ENCODE data around the gene MAPRE3. TPM values are rescaled to one million over a fixed set of nuclear protein-coding genes. Genes with fewer than 3 reads are reported as not detected.

MAPRE3 gene
- total RNA-seq, 4 donors from 2014 or later: 4.2 to 14.9 (median 5.9) TPM

DNA sequence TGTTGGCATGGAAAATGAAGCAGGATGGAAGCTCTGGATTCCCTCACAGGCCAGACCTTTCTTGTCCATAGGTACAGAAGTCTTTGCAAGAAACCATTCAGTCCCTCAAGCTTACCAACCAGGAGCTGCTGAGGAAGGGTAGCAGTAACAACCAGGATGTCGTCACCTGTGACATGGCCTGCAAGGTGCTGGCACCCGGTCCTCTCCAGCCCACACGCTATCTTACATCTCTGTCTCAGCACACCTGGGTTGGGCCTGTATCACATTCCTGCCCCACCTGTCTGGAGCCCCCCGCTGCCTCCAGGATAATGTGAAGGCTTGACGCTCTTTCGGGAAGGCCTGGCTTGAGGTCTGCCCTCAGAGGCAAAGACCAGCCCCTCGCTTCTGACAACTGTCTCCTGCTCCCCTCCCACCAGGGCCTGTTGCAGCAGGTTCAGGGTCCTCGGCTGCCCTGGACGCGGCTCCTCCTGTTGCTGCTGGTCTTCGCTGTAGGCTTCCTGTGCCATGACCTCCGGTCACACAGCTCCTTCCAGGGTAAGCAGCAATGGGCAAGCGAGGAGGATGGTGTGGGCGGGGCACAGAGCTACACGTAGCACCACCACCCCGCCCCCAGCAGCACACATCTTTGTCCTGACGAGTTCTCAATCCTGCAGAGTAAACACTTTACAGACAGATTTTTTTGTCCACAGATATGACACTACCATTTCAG is 68.3 kb downstream of the MAPRE3 start:
- Histone ChIP-seq H3K4me3 (no peak overlapping the region), H3K9me3 (no peaks in the 10 kb centered on the region), H3K27ac (no peak overlapping the region), H3K27me3 (no peaks in the 10 kb centered on the region), H3K4me1 (peaks cover 0 to 24% (median 2%) of the 10 kb centered on the region in 4 donors), H3K36me3 (peaks cover 0 to 70% (median 0%) of the 10 kb centered on the region in 3 donors)
- no peak for DNase-seq
- no peak for TF ChIP-seq POLR2A (IDR thresholded peaks at IDR 0.05)
- TF ChIP-seq, protein P1, sequence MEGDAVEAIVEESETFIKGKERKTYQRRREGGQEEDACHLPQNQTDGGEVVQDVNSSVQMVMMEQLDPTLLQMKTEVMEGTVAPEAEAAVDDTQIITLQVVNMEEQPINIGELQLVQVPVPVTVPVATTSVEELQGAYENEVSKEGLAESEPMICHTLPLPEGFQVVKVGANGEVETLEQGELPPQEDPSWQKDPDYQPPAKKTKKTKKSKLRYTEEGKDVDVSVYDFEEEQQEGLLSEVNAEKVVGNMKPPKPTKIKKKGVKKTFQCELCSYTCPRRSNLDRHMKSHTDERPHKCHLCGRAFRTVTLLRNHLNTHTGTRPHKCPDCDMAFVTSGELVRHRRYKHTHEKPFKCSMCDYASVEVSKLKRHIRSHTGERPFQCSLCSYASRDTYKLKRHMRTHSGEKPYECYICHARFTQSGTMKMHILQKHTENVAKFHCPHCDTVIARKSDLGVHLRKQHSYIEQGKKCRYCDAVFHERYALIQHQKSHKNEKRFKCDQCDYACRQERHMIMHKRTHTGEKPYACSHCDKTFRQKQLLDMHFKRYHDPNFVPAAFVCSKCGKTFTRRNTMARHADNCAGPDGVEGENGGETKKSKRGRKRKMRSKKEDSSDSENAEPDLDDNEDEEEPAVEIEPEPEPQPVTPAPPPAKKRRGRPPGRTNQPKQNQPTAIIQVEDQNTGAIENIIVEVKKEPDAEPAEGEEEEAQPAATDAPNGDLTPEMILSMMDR (IDR thresholded peaks at IDR 0.05): no peak

DNA sequence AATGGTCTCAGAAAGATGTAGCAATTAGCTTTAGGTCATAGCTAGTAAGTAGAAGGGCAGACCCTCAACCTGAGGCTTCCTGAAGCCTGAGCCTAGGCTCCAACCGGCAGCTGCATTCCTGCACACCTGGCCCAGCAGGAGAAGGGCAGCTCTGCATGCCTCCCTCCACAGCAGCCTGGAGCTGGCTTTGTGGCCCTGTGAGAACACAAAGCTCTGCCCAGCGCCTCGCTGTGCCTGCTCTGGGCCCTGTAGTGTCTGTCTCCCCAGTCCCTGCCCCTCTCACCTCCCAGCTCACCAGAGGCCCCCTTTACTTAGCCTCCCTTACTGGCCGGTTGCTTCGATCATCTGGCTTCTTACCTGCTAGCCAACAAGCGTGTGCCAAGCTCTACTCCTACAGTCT is 69.0 kb downstream of the MAPRE3 start:
- Histone ChIP-seq H3K4me3 (no peak overlapping the region), H3K27me3 (no peaks in the 10 kb centered on the region), H3K27ac (no peak overlapping the region), H3K4me1 (peaks cover 0 to 18% (median 0%) of the 10 kb centered on the region in 4 donors), H3K9me3 (no peaks in the 10 kb centered on the region), H3K36me3 (peaks cover 0 to 70% (median 0%) of the 10 kb centered on the region in 3 donors)
- DNase-seq: no peak
- TF ChIP-seq POLR2A (IDR thresholded peaks at IDR 0.05): no peak
- TF ChIP-seq, protein P1 (IDR thresholded peaks at IDR 0.05): no peak

DNA sequence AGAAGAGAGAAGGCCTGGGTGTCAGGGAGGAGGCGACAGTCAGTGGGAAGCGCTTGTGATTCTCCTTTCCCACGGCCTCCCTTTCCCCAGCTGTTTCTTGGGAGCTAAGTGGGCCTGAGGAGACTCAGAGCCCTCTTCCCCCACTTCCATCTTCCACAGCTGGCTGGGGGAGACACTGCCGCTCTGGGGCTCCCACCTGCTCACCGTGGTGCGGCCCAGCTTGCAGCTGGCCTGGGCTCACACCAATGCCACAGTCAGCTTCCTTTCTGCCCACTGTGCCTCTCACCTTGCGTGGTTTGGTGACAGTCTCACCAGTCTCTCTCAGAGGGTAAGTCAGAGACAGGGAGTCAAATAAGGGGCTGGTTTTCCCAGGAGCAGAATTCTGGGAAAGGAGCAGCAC is 69.4 kb downstream of the MAPRE3 start:
- peaks cover 0 to 68% (median 0%) of the 10 kb centered on the region in 3 donors for H3K36me3 ChIP-seq

DNA sequence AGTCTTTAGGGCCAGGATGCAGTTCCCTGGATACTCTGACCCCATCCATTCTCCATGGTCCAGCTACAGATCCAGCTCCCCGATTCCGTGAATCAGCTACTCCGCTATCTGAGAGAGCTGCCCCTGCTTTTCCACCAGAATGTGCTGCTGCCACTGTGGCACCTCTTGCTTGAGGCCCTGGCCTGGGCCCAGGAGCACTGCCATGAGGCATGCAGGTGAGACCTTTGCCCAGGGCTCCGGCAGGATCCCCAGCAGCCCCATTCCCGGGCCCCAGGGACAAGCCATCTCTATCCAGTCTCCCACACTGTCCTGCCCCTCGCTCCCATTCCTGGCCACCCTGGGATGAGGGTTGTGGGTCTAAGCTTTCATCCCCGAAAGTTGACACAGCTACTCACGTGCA is 69.8 kb downstream of the MAPRE3 start:
- H3K27ac ChIP-seq: no peak overlapping the region
- DNase-seq: peak in 1 of 3 donors; percentile 46
- H3K36me3 ChIP-seq: peaks cover 0 to 64% (median 0%) of the 10 kb centered on the region in 3 donors
- no peaks in the 10 kb centered on the region for H3K27me3 ChIP-seq
- H3K9me3 ChIP-seq: no peaks in the 10 kb centered on the region
- peaks cover 0 to 12% (median 0%) of the 10 kb centered on the region in 4 donors for H3K4me1 ChIP-seq
- no peak overlapping the region for H3K4me3 ChIP-seq
- TF ChIP-seq POLR2A (IDR thresholded peaks at IDR 0.05): no peak

More for the DNA sequence above, 69.4 kb downstream of the MAPRE3 start:
- Histone ChIP-seq H3K27ac (no peak overlapping the region), H3K27me3 (no peaks in the 10 kb centered on the region), H3K4me3 (no peak overlapping the region), H3K9me3 (no peaks in the 10 kb centered on the region), H3K4me1 (peaks cover 0 to 14% (median 0%) of the 10 kb centered on the region in 4 donors)
- peak in 1 of 3 donors; percentile 32 for DNase-seq
- TF ChIP-seq, protein P1 (IDR thresholded peaks at IDR 0.05): no peak
- TF ChIP-seq POLR2A (IDR thresholded peaks at IDR 0.05): no peak

DNA sequence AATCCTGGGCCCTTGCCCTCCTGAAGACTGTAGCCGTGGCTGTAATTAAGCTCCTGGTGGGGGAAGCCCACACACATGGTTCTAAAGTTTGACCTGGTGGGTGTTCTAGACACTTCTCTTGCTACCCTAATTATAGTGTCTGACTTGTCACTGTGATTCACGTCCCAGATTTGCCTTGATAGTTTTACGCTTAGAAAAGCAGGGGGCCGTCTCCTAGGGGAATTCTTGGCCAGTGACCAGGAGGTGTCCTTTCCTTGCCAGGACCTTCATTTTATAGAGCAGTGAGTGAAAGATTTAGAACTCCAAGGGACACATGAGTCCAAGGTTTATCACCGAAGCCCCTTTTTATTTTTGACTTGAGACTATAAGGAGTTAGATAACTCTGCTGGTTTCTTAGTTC is 71.3 kb downstream of the MAPRE3 start:
- H3K27me3 ChIP-seq: no peaks in the 10 kb centered on the region
- peaks cover 0 to 49% (median 0%) of the 10 kb centered on the region in 3 donors for H3K36me3 ChIP-seq
- TF ChIP-seq, protein P1 (IDR thresholded peaks at IDR 0.05): no peak
- no peak for TF ChIP-seq POLR2A (IDR thresholded peaks at IDR 0.05)
- no peaks in the 10 kb centered on the region for H3K9me3 ChIP-seq
- no peak for DNase-seq
- H3K27ac ChIP-seq: peak overlapping the region in 2 of 4 donors; percentile 48 to 66
- H3K4me1 ChIP-seq: peaks cover 0 to 12% (median 0%) of the 10 kb centered on the region in 4 donors
- no peak overlapping the region for H3K4me3 ChIP-seq

DNA sequence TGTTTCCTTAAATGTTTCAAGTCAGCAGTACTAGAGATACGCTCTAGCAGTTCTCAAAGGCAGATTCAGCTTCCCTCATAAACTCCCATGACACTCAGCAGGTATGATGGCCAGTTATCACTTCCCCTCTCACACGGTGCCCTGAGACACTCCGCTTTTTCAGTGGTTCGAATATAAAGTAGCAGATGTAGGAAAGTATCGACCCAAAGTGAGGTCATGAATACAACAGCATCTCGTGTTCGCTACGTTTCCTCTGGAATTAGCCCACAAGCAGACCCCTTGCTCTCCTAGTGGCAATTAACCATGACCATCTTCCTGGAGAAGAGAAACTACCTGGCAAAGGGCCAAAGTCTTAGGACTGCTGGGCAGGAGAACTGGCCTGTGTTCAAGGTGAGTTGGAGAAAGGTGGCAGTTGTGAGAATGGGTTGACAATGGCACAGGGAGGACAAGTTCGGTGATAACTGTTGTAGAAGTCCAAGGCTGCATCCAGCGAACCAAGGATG is 71.8 kb downstream of the MAPRE3 start:
- H3K36me3 ChIP-seq: peaks cover 0 to 44% (median 0%) of the 10 kb centered on the region in 3 donors

More for the DNA sequence above, 71.8 kb downstream of the MAPRE3 start:
- Histone ChIP-seq H3K9me3 (no peaks in the 10 kb centered on the region), H3K27me3 (no peaks in the 10 kb centered on the region), H3K27ac (peak overlapping the region in 3 of 4 donors; percentile 5 to 66 (median 48)), H3K4me3 (no peak overlapping the region), H3K4me1 (peaks cover 0 to 12% (median 0%) of the 10 kb centered on the region in 4 donors)
- DNase-seq: peak; percentile 22 to 60 (median 51)
- TF ChIP-seq, protein P1 (IDR thresholded peaks at IDR 0.05): no peak
- TF ChIP-seq POLR2A (IDR thresholded peaks at IDR 0.05): no peak

Data from Peyer's patch (tissue), 4 donors.